Stimulated activated CD4-positive, alpha-beta T cell treated with anti-CD3 and anti-CD28 coated beads, TNF-alpha, amount 100 ng/mL, for 24 hours (primary cell): ENCODE data around the gene DUOXA2.
"Not testable (repeated sequence)": the region's sequence is repeated elsewhere in the genome, so short reads cannot be mapped to it uniquely, and the experiment has no call there.

Experiments used
- DNase-seq, 3 experiments: peaks; one replicate each; pipeline ENCODE4 v3.0.0-alpha.2; 2020; ENCODE audit warnings: low read depth in 3 of 3

DUOXA2 gene

GRCh38 chr15:45135705-45136377, 21.7 kb downstream of the DUOXA2 start:
- DNase-seq = not testable (repeated sequence)

- no peak for DNase-seq
Observed at GRCh38 chr15:45136378-45136764, 22.2 kb downstream of the DUOXA2 start.

- no peak for DNase-seq
Observed at GRCh38 chr15:45137703-45138102, 23.6 kb downstream of the DUOXA2 start.

- DNase-seq = no peak
Observed at GRCh38 chr15:45138814-45139765, 25.0 kb downstream of the DUOXA2 start.

GRCh38 chr15:45139770-45140169, 25.6 kb downstream of the DUOXA2 start:
- DNase-seq = no peak

- DNase-seq = no peak
Observed at GRCh38 chr15:45140557-45141250, 26.6 kb downstream of the DUOXA2 start.

GRCh38 chr15:45141386-45141785, 27.3 kb downstream of the DUOXA2 start:
- no peak for DNase-seq

- no peak for DNase-seq
Observed at GRCh38 chr15:45143056-45143455, 28.9 kb downstream of the DUOXA2 start.

- DNase-seq = no peak
Observed at GRCh38 chr15:45143946-45144345, 29.8 kb downstream of the DUOXA2 start.

GRCh38 chr15:45144775-45145174, 30.6 kb downstream of the DUOXA2 start:
- no peak for DNase-seq

- no peak for DNase-seq
Observed at GRCh38 chr15:45146405-45146804, 32.3 kb downstream of the DUOXA2 start.

GRCh38 chr15:45147606-45148005, 33.5 kb downstream of the DUOXA2 start:
- DNase-seq = no peak

- DNase-seq = no peak
Observed at GRCh38 chr15:45148076-45149059, 34.2 kb downstream of the DUOXA2 start.

- DNase-seq = no peak
Observed at GRCh38 chr15:45149060-45149459, 34.9 kb downstream of the DUOXA2 start.

GRCh38 chr15:45150481-45150880, 36.4 kb downstream of the DUOXA2 start:
- DNase-seq = no peak

GRCh38 chr15:45150997-45151396, 36.9 kb downstream of the DUOXA2 start:
- no peak for DNase-seq

GRCh38 chr15:45151998-45152828, 38.1 kb downstream of the DUOXA2 start:
- no peak for DNase-seq

GRCh38 chr15:45155739-45156138, 41.6 kb downstream of the DUOXA2 start:
- DNase-seq = no peak

- no peak for DNase-seq
Observed at GRCh38 chr15:45156744-45157455, 42.8 kb downstream of the DUOXA2 start.

GRCh38 chr15:45157974-45158373, 43.8 kb downstream of the DUOXA2 start:
- no peak for DNase-seq
